Measurements from ENCODE around the gene RCCD1. TPM values are rescaled to one million over a fixed set of nuclear protein-coding genes. Genes with fewer than 3 reads are reported as not detected.
A peak's percentile ranks its signal among the peaks of the same experiment; 100 is the strongest.

Gene RCCD1
- total and polyA plus RNA-seq, 9 of the 15 experiments (the other 6 are each of a cell fraction or from before 2014, with no cell fraction given): 11.1 to 51.4 (median 24.7) TPM

DNA sequence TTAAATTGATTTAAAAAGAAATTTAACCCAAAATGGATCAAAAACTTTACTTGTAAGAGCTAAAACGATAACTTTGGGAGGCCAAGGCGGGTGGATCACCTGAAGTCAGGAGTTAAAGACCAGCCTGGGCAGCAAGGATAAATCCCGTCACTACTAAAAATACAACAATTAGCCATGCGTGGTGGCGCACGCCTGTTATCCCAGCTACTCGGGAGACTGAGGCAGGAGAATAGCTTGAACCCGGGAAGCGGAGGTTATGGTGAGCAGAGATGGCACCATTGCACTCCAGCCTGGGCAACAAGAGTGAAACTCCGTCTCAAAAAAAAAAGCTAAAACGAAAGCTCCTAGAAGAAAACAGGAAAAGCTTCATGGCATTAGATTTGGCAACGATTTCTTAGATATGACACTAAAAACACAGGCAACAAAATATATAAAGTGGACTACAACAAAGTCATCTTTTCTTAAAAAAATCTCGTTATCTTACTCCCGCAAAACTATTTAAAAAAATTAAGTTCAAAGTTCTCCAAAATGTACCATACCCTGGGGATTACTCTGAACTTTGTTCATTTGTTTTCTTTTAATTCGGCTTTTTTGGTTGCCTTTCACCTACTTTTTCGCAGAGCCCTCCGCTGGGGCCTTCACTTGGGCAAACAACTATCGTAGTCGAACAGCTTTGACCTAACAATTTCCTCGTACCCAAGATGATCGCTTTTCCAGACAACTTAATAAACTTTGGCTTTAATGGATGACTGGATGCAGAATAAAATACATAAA, 25.3 kb upstream of the RCCD1 start:
- intact Hi-C loops (cut with micrococcal nuclease) (loop anchor here (5.0 to 10.0 kb wide), 6 partner anchors 103 to 635 kb away; no protein-coding TSS in a partner anchor), in situ Hi-C loops (cut with MboI) (no loop called here)
- H3K4me3 ChIP-seq: peak overlapping the region; percentile 66
- CTCF ChIA-PET (ENCODE audit: low intra/inter-chr PET ratio): no interaction called here
- peaks cover 6% of the 10 kb centered on the region; the same call in 2 of the 3 replicates for H3K36me3 ChIP-seq (ENCODE audit: control insufficient read depth, insufficient read depth, low read length)
- H3K9me3 ChIP-seq (replicated peaks; ENCODE audit: control insufficient read depth, insufficient read depth, low read depth, low read length): no peaks in the 10 kb centered on the region
- peak overlapping the region; percentile 85 to 96 for H3K9ac ChIP-seq (ENCODE audit: insufficient read depth in 1 of 2, low read depth in 2 of 2, low read length in 2 of 2)
- 3% methylated on average over 21 of the region's 21 CpGs for WGBS (ENCODE audit: insufficient coverage, low coverage, missing lambda C conversion rate)
- H3K4me2 ChIP-seq (ENCODE audit: insufficient read depth, low read length): peak overlapping the region; percentile 99
- H3K79me2 ChIP-seq (ENCODE audit: control insufficient read depth, insufficient read depth, low read length): peaks cover 37% of the 10 kb centered on the region
- peaks cover 31 to 49% of the 10 kb centered on the region in 2 experiments; a peak in 4 of 5 replicates for H3K4me1 ChIP-seq (replicated peaks in 1 of 2; ENCODE audit: control insufficient read depth in 2 of 2, insufficient read depth in 2 of 2, low read length in 2 of 2)
- DNase-seq (ENCODE audit: extremely low read depth in 1 of 4, low spot score in 3 of 4): no peak
- ATAC-seq: no peak; the same call in 2 of the 3 replicates
- H3K27me3 ChIP-seq (ENCODE audit: control insufficient read depth in 2 of 2, insufficient read depth in 2 of 2, low read length in 2 of 2): no peaks in the 10 kb centered on the region
- POLR2A ChIA-PET: interaction anchor here (0.6 to 6.7 kb wide), 9 partner anchors 9 to 212 kb away, joined by 3 to 70 read pairs (median 4); partner anchors contain the start of genes BLM, MAN2A2 and RCCD1
- FAIRE-seq: no peak
- no peaks in the 10 kb centered on the region for H3K9me1 ChIP-seq (ENCODE audit: control insufficient read depth, insufficient read depth, low read length)
- no peaks in the 10 kb centered on the region for H4K20me1 ChIP-seq (replicated peaks; ENCODE audit: control insufficient read depth, insufficient read depth, low read length)
- peak overlapping the region; percentile 92 for H3K27ac ChIP-seq (ENCODE audit: extremely low read depth, low read depth, low read length)
- BruUV-seq (replicated peaks): TSS peak; percentile 78
- peak overlapping the region; percentile 71 for H2AFZ ChIP-seq (ENCODE audit: low read depth, low read length)
- TF ChIP-seq ZNF134 (CRISPR knock-in tag; conservative IDR thresholded peaks at IDR 0.05): no peak
- TF ChIP-seq ZNF589 (CRISPR knock-in tag; IDR thresholded peaks at IDR 0.05; ENCODE audit: low read depth): peak; percentile 78; the same call in 1 of the 2 replicates
- TF ChIP-seq, protein P1, sequence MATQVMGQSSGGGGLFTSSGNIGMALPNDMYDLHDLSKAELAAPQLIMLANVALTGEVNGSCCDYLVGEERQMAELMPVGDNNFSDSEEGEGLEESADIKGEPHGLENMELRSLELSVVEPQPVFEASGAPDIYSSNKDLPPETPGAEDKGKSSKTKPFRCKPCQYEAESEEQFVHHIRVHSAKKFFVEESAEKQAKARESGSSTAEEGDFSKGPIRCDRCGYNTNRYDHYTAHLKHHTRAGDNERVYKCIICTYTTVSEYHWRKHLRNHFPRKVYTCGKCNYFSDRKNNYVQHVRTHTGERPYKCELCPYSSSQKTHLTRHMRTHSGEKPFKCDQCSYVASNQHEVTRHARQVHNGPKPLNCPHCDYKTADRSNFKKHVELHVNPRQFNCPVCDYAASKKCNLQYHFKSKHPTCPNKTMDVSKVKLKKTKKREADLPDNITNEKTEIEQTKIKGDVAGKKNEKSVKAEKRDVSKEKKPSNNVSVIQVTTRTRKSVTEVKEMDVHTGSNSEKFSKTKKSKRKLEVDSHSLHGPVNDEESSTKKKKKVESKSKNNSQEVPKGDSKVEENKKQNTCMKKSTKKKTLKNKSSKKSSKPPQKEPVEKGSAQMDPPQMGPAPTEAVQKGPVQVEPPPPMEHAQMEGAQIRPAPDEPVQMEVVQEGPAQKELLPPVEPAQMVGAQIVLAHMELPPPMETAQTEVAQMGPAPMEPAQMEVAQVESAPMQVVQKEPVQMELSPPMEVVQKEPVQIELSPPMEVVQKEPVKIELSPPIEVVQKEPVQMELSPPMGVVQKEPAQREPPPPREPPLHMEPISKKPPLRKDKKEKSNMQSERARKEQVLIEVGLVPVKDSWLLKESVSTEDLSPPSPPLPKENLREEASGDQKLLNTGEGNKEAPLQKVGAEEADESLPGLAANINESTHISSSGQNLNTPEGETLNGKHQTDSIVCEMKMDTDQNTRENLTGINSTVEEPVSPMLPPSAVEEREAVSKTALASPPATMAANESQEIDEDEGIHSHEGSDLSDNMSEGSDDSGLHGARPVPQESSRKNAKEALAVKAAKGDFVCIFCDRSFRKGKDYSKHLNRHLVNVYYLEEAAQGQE (IDR thresholded peaks at IDR 0.05; ENCODE audit: borderline replicate concordance): no peak
- TF ChIP-seq, protein P1 (CRISPR knock-in tag; IDR thresholded peaks at IDR 0.05; ENCODE audit: low read depth): no peak
- peak; percentile 18 for TF ChIP-seq BRD9 (IDR thresholded peaks at IDR 0.05; ENCODE audit: low read depth, partially characterized antibody)
- no peak for TF ChIP-seq NFE2L1 (tag; IDR thresholded peaks at IDR 0.05; ENCODE audit: borderline replicate concordance, low read depth)
- no peak for TF ChIP-seq CEBPG (CRISPR knock-in tag; IDR thresholded peaks at IDR 0.05)
- no peak for TF ChIP-seq CEBPG (tag; conservative IDR thresholded peaks at IDR 0.05 in 1 of 2, IDR thresholded peaks at IDR 0.05 in 1 of 2)
- TF ChIP-seq, protein P2, sequence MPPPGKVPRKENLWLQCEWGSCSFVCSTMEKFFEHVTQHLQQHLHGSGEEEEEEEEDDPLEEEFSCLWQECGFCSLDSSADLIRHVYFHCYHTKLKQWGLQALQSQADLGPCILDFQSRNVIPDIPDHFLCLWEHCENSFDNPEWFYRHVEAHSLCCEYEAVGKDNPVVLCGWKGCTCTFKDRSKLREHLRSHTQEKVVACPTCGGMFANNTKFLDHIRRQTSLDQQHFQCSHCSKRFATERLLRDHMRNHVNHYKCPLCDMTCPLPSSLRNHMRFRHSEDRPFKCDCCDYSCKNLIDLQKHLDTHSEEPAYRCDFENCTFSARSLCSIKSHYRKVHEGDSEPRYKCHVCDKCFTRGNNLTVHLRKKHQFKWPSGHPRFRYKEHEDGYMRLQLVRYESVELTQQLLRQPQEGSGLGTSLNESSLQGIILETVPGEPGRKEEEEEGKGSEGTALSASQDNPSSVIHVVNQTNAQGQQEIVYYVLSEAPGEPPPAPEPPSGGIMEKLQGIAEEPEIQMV (tag; conservative IDR thresholded peaks at IDR 0.05; ENCODE audit: low read depth): no peak
- no peak for TF ChIP-seq PCBP1 (IDR thresholded peaks at IDR 0.05; ENCODE audit: low read depth, low read length, poor library complexity, severe bottlenecking)

Data from K562 (cell line).